Natural killer cell treated with Interleukin-12 subunit alpha and Interleukin-12 subunit beta and Interleukin-15 and Interleukin-18, amount 100 ng/mL, for 72 hours (primary cell): ENCODE measurements around the gene CYP4F12. TPM values are rescaled to one million over a fixed set of nuclear protein-coding genes. Genes with fewer than 3 reads are reported as not detected.

Experiments used
- total RNA-seq, 2 donors: library from RNA; stranded (reverse); gene quantifications; one replicate each; pipeline ENCODE4 v1.2.3, GENCODE V29; 2022

The CYP4F12 gene
- total RNA-seq, 2 donors from 2014 or later = not detected

Other genes with a start within 250 kb of the CYP4F12 start
- gene WIZ, start 223.1 kb upstream of the CYP4F12 start, total RNA-seq = 10 to 100 TPM; 27.3 to 46.3 TPM
- gene RASAL3, start 208.5 kb upstream of the CYP4F12 start, total RNA-seq = 100 to 1,000 TPM; 129 to 158 TPM
- not detected for gene PGLYRP2, start 193.6 kb upstream of the CYP4F12 start, total RNA-seq
- under 1 TPM; 0.24 to 0.86 TPM for gene CYP4F22, start 164.6 kb upstream of the CYP4F12 start, total RNA-seq
- not detected for gene CYP4F8, start 57.9 kb upstream of the CYP4F12 start, total RNA-seq
- gene CYP4F3, start 32.2 kb upstream of the CYP4F12 start, total RNA-seq = under 1 TPM in 1 of 2 donors, not detected in 1; 0.12 TPM
- gene OR10H2, start 54.9 kb downstream of the CYP4F12 start, total RNA-seq = not detected
- not detected for gene OR10H3, start 64.9 kb downstream of the CYP4F12 start, total RNA-seq
- not detected for gene OR10H5, start 114.6 kb downstream of the CYP4F12 start, total RNA-seq
- gene OR10H1, start 142.6 kb downstream of the CYP4F12 start, total RNA-seq = under 1 TPM; 0.07 to 0.20 TPM
- not detected for gene CYP4F2, start 225.0 kb downstream of the CYP4F12 start, total RNA-seq